Activated CD8-positive, alpha-beta T cell treated with anti-CD3 and anti-CD28 coated beads for 36 hours (primary cell): Measurements from ENCODE around the gene TLE1. TPM values are rescaled to one million over a fixed set of nuclear protein-coding genes. Genes with fewer than 3 reads are reported as not detected.

Experiments
- ATAC-seq: fragments of 200-7000 bp; cut with Tn5 transposase; one replicate; pipeline ENCODE4 v1.10.0; 2021; ENCODE audit warnings: mild to moderate bottlenecking, moderate library complexity
- CTCF ChIA-PET: fragments of 350-600 bp; sonication (Branson Sonifier 250); formaldehyde crosslinking; loops from one replicate; lab custom pipeline; 2021; ENCODE audit warnings: antibody characterized with exemption; lab: Charles Lee
- POLR2A ChIA-PET: fragments of 350-600 bp; sonication (Branson Sonifier 250); formaldehyde crosslinking; loops from one replicate; lab custom pipeline; 2021; ENCODE audit warnings: antibody characterized with exemption; lab: Charles Lee
- DNase-seq: peaks from one replicate; pipeline ENCODE4 v3.0.0-alpha.2; 2020
- H3K27ac Mint-ChIP-seq: one replicate; pipeline ENCODE4 v1.8.0; 2021; ENCODE audit warnings: mild to moderate bottlenecking, mixed read lengths
- H3K27me3 Mint-ChIP-seq: one replicate; pipeline ENCODE4 v1.8.0; 2021; ENCODE audit warnings: mixed read lengths
- H3K36me3 Mint-ChIP-seq: one replicate; pipeline ENCODE4 v1.8.0; 2021; ENCODE audit warnings: low read depth, mixed read lengths
- H3K4me1 Mint-ChIP-seq: one replicate; pipeline ENCODE4 v1.8.0; 2021; ENCODE audit warnings: low read depth, mixed read lengths
- H3K4me3 Mint-ChIP-seq: one replicate; pipeline ENCODE4 v1.8.0; 2021; ENCODE audit warnings: mild to moderate bottlenecking, moderate library complexity, mixed read lengths
- H3K9me3 Mint-ChIP-seq: one replicate; pipeline ENCODE4 v1.8.0; 2021; ENCODE audit warnings: mixed read lengths
- CTCF ChIP-seq: fragments of 200-600 bp; IDR thresholded peaks from one replicate; pipeline ENCODE4 v1.8.0; 2022; ENCODE audit warnings: antibody characterized with exemption, mild to moderate bottlenecking
- intact Hi-C: fragments of 100-400 bp; cut with micrococcal nuclease; formaldehyde crosslinking; loops from one replicate; pipeline ENCODE4 v1.10.0; 2022
- total RNA-seq, 2 experiments: library from RNA; stranded (reverse); gene quantifications; one replicate each; pipeline ENCODE4 v1.2.3, GENCODE V29; 2021

TLE1 gene
- total RNA-seq, 2 experiments from 2014 or later, result 0.20 to 0.29 TPM

DNA sequence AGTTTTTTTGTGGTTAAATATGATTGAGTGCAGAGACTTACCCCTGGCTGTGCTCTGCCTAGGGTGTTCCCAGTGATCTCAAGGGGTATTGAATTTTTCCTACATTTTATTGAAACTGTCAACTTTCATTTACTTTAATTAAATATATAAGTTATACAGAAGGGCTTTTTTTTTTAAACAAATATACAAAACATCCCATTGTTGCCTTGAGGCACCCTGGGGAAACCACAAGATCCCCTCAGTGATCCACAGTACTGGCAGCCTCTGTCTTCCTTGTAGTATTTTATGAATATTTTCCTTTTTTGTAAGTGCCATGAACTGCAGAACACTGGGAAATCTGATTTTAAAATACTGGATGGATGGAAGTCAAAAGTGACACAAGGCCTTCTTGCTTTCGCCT lies 123.7 kb downstream of the TLE1 start:
- intact Hi-C loops, result no loop called here
- no peak overlapping the region for H3K27ac Mint-ChIP-seq
- no peaks in the 10 kb centered on the region for H3K4me1 Mint-ChIP-seq
- ChIA-PET CTCF (no interaction called here), POLR2A (no interaction called here)
- no peak for TF ChIP-seq CTCF
- no peaks in the 10 kb centered on the region for H3K9me3 Mint-ChIP-seq
- no peaks in the 10 kb centered on the region for H3K27me3 Mint-ChIP-seq
- H3K4me3 Mint-ChIP-seq, result no peak overlapping the region
- DNase-seq, result no peak
- no peak for ATAC-seq
- no peaks in the 10 kb centered on the region for H3K36me3 Mint-ChIP-seq

- ChIA-PET CTCF (no interaction called here), POLR2A (no interaction called here)
- Mint-ChIP-seq H3K9me3 (no peaks in the 10 kb centered on the region), H3K27me3 (no peaks in the 10 kb centered on the region), H3K4me3 (no peak overlapping the region), H3K4me1 (no peaks in the 10 kb centered on the region), H3K36me3 (no peaks in the 10 kb centered on the region), H3K27ac (no peak overlapping the region)
- no peak for TF ChIP-seq CTCF
- no peak for ATAC-seq
- intact Hi-C loops, result no loop called here
- DNase-seq, result no peak
These were observed 124.2 kb downstream of the TLE1 start for GRCh38 chr9:81565144-81565543.

DNA sequence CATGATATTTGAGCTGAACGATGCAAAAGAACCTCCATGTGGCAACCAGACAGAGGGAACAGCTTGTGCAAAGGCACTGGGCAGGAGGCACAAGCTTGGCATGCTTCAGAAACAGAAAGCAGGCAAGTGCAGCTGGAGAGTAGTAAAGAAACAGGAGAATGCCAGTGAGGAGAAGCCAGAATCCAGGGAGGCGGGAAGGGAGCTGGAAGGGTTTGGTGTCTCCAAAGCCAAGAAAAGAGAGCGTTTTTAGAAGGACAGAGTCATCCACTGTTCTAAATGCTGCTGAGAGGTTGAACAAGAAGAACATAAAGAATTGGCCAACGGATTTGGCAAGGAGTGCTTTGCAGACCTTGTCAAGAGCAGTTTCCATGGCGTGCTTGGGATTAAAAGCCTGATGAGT lies 124.7 kb downstream of the TLE1 start:
- no peak for DNase-seq
- Mint-ChIP-seq H3K4me1 (no peaks in the 10 kb centered on the region), H3K27me3 (peaks cover 1% of the 10 kb centered on the region), H3K36me3 (no peaks in the 10 kb centered on the region), H3K4me3 (no peak overlapping the region), H3K27ac (no peak overlapping the region), H3K9me3 (no peaks in the 10 kb centered on the region)
- POLR2A ChIA-PET, result no interaction called here
- intact Hi-C loops, result no loop called here
- no peak for ATAC-seq
- TF ChIP-seq CTCF, result no peak
- CTCF ChIA-PET, result no interaction called here

DNA sequence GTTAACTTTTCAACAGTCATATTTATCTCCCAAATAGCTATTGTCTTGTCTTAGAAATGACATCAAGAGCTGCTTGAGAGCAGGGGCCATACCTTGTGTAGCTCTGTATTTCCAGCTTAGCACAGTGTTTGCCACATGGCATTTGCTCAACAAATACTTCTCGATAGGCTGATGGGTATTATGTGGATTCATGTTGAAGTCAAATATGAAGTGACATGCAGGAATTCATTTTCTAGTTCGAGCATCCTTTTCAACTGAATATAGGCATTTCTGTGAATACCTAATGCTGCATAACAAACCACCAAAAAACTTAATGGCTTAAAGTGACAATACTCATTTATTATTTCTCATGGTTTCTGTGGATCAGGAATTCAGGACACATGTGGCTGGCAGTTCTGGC lies 125.6 kb downstream of the TLE1 start:
- ChIA-PET POLR2A (no interaction called here), CTCF (no interaction called here)
- Mint-ChIP-seq H3K9me3 (no peaks in the 10 kb centered on the region), H3K36me3 (no peaks in the 10 kb centered on the region), H3K4me3 (no peak overlapping the region), H3K27ac (no peak overlapping the region), H3K4me1 (no peaks in the 10 kb centered on the region), H3K27me3 (peaks cover 1% of the 10 kb centered on the region)
- DNase-seq (no peak), ATAC-seq (no peak)
- intact Hi-C loops, result no loop called here
- TF ChIP-seq CTCF, result no peak

DNA sequence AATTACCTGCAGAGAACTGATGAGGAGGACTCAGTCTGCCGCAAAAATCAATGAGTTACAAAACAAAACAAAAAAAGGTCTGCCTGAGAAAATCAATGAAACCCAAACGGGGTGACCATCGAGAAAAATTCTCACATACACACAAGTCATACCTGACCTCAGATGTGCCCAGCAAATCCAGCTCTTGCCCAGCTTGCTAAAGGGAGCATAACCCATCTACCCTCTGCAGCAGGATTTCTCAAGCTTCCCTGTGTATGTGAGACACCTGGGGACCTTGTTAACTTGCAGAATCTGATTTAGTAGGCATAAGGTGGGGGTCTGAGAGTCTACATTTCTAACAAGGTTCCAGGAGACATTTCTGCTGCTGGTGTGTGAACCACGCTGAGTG lies 126.3 kb downstream of the TLE1 start:
- TF ChIP-seq CTCF, result no peak

More for the DNA sequence above, 126.3 kb downstream of the TLE1 start:
- no peak overlapping the region for H3K4me3 Mint-ChIP-seq
- H3K27me3 Mint-ChIP-seq, result peaks cover 1% of the 10 kb centered on the region
- H3K9me3 Mint-ChIP-seq, result no peaks in the 10 kb centered on the region
- no peaks in the 10 kb centered on the region for H3K36me3 Mint-ChIP-seq
- no peak for ATAC-seq
- H3K27ac Mint-ChIP-seq, result no peak overlapping the region
- ChIA-PET POLR2A (no interaction called here), CTCF (no interaction called here)
- intact Hi-C loops, result no loop called here
- DNase-seq, result no peak
- no peaks in the 10 kb centered on the region for H3K4me1 Mint-ChIP-seq
